ENCODE measurements around the gene CDX1.

The CDX1 gene

DNA sequence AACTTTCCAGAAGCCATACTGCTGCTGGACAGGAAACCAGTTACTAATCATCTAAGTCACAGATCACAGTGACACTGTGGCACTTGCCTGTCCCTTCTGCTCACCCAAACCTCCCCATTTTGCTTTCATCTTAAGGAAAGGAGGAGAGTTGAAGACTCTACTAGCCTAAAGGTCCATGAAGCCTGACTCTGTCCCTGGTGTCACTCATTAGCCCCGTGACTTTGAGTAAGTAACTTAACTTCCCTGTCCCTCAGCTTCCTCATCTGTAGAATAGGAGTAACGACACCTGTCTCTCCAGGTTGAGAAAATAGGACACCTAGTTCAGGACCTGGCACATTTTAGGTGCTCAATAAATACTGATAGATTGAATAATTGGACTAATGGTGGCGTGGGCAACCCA is 22.7 kb downstream of the CDX1 start:
- Histone ChIP-seq H3K79me2 (ENCODE audit: insufficient read depth, low read length) (no peaks in the 10 kb centered on the region), H3F3A (ENCODE audit: insufficient read depth) (no peaks in the 10 kb centered on the region), H3K36me3 (ENCODE audit: low read length) (no peaks in the 10 kb centered on the region), H3K27me3 (ENCODE audit: low read length) (no peaks in the 10 kb centered on the region), H3K27ac (ENCODE audit: low read depth, low read length) (no peak overlapping the region), H3K4me3 (ENCODE audit: insufficient read depth, low read length, poor library complexity, severe bottlenecking) (no peak overlapping the region), H2AFZ (ENCODE audit: low read depth, low read length, severe bottlenecking) (no peak overlapping the region), H3K9ac (ENCODE audit: low read length) (no peak overlapping the region), H3K4me2 (ENCODE audit: low read depth, low read length, poor library complexity, severe bottlenecking) (no peak overlapping the region), H3K9me2 (replicated peaks; ENCODE audit: insufficient read depth, low read length) (no peaks in the 10 kb centered on the region), H3K9me3 (ENCODE audit: insufficient read depth, low read length) (no peaks in the 10 kb centered on the region), H4K20me1 (ENCODE audit: low read depth, low read length) (no peaks in the 10 kb centered on the region)
- no peak for TF ChIP-seq EZH2phosphoT487 (conservative IDR thresholded peaks at IDR 0.05; ENCODE audit: low read length)
- TF ChIP-seq, protein P1, sequence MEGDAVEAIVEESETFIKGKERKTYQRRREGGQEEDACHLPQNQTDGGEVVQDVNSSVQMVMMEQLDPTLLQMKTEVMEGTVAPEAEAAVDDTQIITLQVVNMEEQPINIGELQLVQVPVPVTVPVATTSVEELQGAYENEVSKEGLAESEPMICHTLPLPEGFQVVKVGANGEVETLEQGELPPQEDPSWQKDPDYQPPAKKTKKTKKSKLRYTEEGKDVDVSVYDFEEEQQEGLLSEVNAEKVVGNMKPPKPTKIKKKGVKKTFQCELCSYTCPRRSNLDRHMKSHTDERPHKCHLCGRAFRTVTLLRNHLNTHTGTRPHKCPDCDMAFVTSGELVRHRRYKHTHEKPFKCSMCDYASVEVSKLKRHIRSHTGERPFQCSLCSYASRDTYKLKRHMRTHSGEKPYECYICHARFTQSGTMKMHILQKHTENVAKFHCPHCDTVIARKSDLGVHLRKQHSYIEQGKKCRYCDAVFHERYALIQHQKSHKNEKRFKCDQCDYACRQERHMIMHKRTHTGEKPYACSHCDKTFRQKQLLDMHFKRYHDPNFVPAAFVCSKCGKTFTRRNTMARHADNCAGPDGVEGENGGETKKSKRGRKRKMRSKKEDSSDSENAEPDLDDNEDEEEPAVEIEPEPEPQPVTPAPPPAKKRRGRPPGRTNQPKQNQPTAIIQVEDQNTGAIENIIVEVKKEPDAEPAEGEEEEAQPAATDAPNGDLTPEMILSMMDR (IDR thresholded peaks at IDR 0.05; ENCODE audit: insufficient read depth, low read length, poor library complexity, severe bottlenecking): no peak

GRCh38 chr5:150189728-150190502 is 23.3 kb downstream of the CDX1 start, which contains the start of gene SLC6A7:
Gene SLC6A7 (plus strand): TSS chr5:150190062. CDS start chr5:150190328, 266 bp downstream.
- Histone ChIP-seq H3K79me2 (ENCODE audit: insufficient read depth, low read length) (no peaks in the 10 kb centered on the region), H3K4me3 (ENCODE audit: insufficient read depth, low read length, poor library complexity, severe bottlenecking) (no peak within 1 kb of the TSS), H3K27ac (ENCODE audit: low read depth, low read length) (no peak within 1 kb of the TSS), H3F3A (ENCODE audit: insufficient read depth) (no peaks in the 10 kb centered on the region), H4K20me1 (ENCODE audit: low read depth, low read length) (no peaks in the 10 kb centered on the region), H3K9me3 (ENCODE audit: insufficient read depth, low read length) (no peaks in the 10 kb centered on the region), H3K9ac (ENCODE audit: low read length) (no peak within 1 kb of the TSS), H3K4me2 (ENCODE audit: low read depth, low read length, poor library complexity, severe bottlenecking) (no peak within 1 kb of the TSS), H3K27me3 (ENCODE audit: low read length) (no peaks in the 10 kb centered on the region), H2AFZ (ENCODE audit: low read depth, low read length, severe bottlenecking) (no peak within 1 kb of the TSS), H3K36me3 (ENCODE audit: low read length) (no peaks in the 10 kb centered on the region), H3K9me2 (replicated peaks; ENCODE audit: insufficient read depth, low read length) (no peaks in the 10 kb centered on the region)
- TF ChIP-seq EZH2phosphoT487 (conservative IDR thresholded peaks at IDR 0.05; ENCODE audit: low read length): no peak
- TF ChIP-seq, protein P1 (IDR thresholded peaks at IDR 0.05; ENCODE audit: insufficient read depth, low read length, poor library complexity, severe bottlenecking): no peak

DNA sequence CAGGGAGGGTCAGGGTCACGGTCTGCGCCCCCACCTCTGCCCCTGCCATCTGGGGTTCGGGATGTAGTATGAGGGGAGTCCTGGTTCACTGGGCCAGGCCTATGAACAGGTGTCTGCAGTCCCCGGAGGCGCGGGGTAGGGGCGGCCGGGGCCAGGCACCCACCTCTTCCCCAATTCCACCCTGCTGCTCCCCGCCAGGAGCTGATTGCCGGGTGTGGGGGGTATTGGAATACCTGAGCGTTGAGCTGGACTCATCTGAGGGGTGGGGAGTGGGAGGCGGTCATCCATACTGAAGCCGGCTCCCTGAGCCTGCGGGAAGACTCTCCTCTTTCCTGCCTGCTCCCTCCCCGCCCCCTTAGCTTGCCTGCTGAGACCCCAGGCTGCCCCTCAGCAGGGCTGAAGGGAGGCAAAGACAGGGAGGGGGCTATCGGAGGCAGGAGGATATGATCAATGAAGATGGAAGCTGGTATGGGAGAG is 24.0 kb downstream of the CDX1 start:
- H3K9ac ChIP-seq (ENCODE audit: low read length): no peak overlapping the region
- no peak overlapping the region for H3K4me3 ChIP-seq (ENCODE audit: insufficient read depth, low read length, poor library complexity, severe bottlenecking)
- no peaks in the 10 kb centered on the region for H3K27me3 ChIP-seq (ENCODE audit: low read length)
- H3K79me2 ChIP-seq (ENCODE audit: insufficient read depth, low read length): no peaks in the 10 kb centered on the region
- H2AFZ ChIP-seq (ENCODE audit: low read depth, low read length, severe bottlenecking): no peak overlapping the region
- no peak overlapping the region for H3K4me2 ChIP-seq (ENCODE audit: low read depth, low read length, poor library complexity, severe bottlenecking)
- no peaks in the 10 kb centered on the region for H4K20me1 ChIP-seq (ENCODE audit: low read depth, low read length)
- H3F3A ChIP-seq (ENCODE audit: insufficient read depth): no peaks in the 10 kb centered on the region
- no peak overlapping the region for H3K27ac ChIP-seq (ENCODE audit: low read depth, low read length)
- no peaks in the 10 kb centered on the region for H3K9me3 ChIP-seq (ENCODE audit: insufficient read depth, low read length)
- TF ChIP-seq, protein P1 (IDR thresholded peaks at IDR 0.05; ENCODE audit: insufficient read depth, low read length, poor library complexity, severe bottlenecking): no peak
- no peak for TF ChIP-seq EZH2phosphoT487 (conservative IDR thresholded peaks at IDR 0.05; ENCODE audit: low read length)
- H3K36me3 ChIP-seq (ENCODE audit: low read length): no peaks in the 10 kb centered on the region
- no peaks in the 10 kb centered on the region for H3K9me2 ChIP-seq (replicated peaks; ENCODE audit: insufficient read depth, low read length)

Measured in SU-DHL-6 (cell line).